PC-9 (cell line): ENCODE data around the gene ARID5B. TPM values are rescaled to one million over a fixed set of nuclear protein-coding genes. Genes with fewer than 3 reads are reported as not detected.
"Not testable (repeated sequence)": the region's sequence is repeated elsewhere in the genome, so short reads cannot be mapped to it uniquely, and the experiment has no call there.

Source experiments
- BruUV-seq: library from RNA; stranded (reverse); fragments of 400-500 nt; replicated peaks from 2 replicates; lab custom pipeline; 2021; lab: Mats Ljungman, UMichigan
- CTCF ChIA-PET: fragments of 300-600 bp; sonication (Branson Sonifier 250); formaldehyde crosslinking; loops from one replicate; lab custom pipeline; 2022; ENCODE audit warnings: antibody characterized with exemption; lab: Charles Lee
- POLR2A ChIA-PET: fragments of 300-600 bp; sonication (Branson Sonifier 250); formaldehyde crosslinking; loops from one replicate; lab custom pipeline; 2022; ENCODE audit warnings: antibody characterized with exemption; ENCODE audit not compliant: unreplicated experiment; lab: Charles Lee
- DNase-seq, 2 experiments: peaks; one replicate each; pipeline versions ENCODE4 v3.0.0 to v3.0.0-alpha.2; 2015 to 2022; ENCODE audit warnings: mixed read lengths in 1 of 2
- H2AFZ ChIP-seq: fragments of 200-600 bp; sonication (generic); 2 replicates; pipeline ENCODE4 v1.8.1; 2017; ENCODE audit warnings: antibody characterized with exemption
- H3F3A ChIP-seq: fragments of 200-600 bp; sonication (generic); 2 replicates; pipeline ENCODE4 v1.8.1; 2017; ENCODE audit warnings: antibody characterized with exemption, mild to moderate bottlenecking, low read depth; ENCODE audit not compliant: insufficient read depth
- H3K27ac ChIP-seq: fragments of 200-600 bp; sonication (generic); 2 replicates; pipeline ENCODE4 v1.6.1; 2016; ENCODE audit warnings: mixed run types
- H3K27me3 ChIP-seq: fragments of 200-600 bp; sonication (generic); 2 replicates; pipeline ENCODE4 v1.6.1; 2016; ENCODE audit warnings: low read depth, mixed run types; ENCODE audit not compliant: insufficient read depth
- H3K36me3 ChIP-seq: fragments of 200-600 bp; sonication (generic); 2 replicates; pipeline ENCODE4 v1.6.1; 2016; ENCODE audit warnings: low read depth, mixed run types
- H3K4me1 ChIP-seq: fragments of 200-600 bp; sonication (generic); replicated peaks from 2 replicates; pipeline ENCODE4 v1.6.1; 2016; ENCODE audit warnings: mixed run types; ENCODE audit not compliant: insufficient read depth
- H3K4me2 ChIP-seq: fragments of 200-600 bp; sonication (generic); 2 replicates; pipeline ENCODE4 v1.6.1; 2017; ENCODE audit warnings: mixed run types
- H3K4me3 ChIP-seq: fragments of 200-600 bp; sonication (generic); 2 replicates; pipeline ENCODE4 v1.6.1; 2016; ENCODE audit warnings: mixed run types
- H3K79me2 ChIP-seq: fragments of 200-600 bp; sonication (generic); 2 replicates; pipeline ENCODE4 v1.6.1; 2017; ENCODE audit warnings: low read depth, mixed run types
- H3K9me2 ChIP-seq: fragments of 200-600 bp; sonication (generic); 2 replicates; pipeline ENCODE4 v1.8.1; 2017; ENCODE audit warnings: mild to moderate bottlenecking; ENCODE audit not compliant: insufficient read depth
- H3K9me3 ChIP-seq: fragments of 200-600 bp; sonication (generic); 2 replicates; pipeline ENCODE4 v1.8.1; 2016; ENCODE audit warnings: low read depth; ENCODE audit not compliant: insufficient read depth
- H4K20me1 ChIP-seq: fragments of 200-600 bp; sonication (generic); 2 replicates; pipeline ENCODE4 v1.8.1; 2017; ENCODE audit not compliant: insufficient read depth
- CTCF ChIP-seq: fragments of 200-600 bp; sonication (generic); conservative IDR thresholded peaks from 2 replicates; pipeline ENCODE4 v1.6.1; 2017; ENCODE audit warnings: mixed run types, antibody characterized with exemption, mild to moderate bottlenecking, moderate library complexity
- EZH2 ChIP-seq: fragments of 200-600 bp; sonication (generic); IDR thresholded peaks from 2 replicates; pipeline ENCODE4 v1.8.0; 2017; ENCODE audit warnings: antibody characterized with exemption, low read depth
- intact Hi-C: fragments of 100-400 bp; cut with micrococcal nuclease; formaldehyde crosslinking; loops from one replicate; pipeline ENCODE4 v1.10.0; 2022; ENCODE audit not compliant: unreplicated experiment
- total RNA-seq: library from RNA; stranded (reverse); gene quantifications from 2 replicates; pipeline ENCODE4 v1.2.3, GENCODE V29; 2021

The ARID5B gene
- total RNA-seq, 1 experiment from 2014 or later = 7.4 TPM

DNA sequence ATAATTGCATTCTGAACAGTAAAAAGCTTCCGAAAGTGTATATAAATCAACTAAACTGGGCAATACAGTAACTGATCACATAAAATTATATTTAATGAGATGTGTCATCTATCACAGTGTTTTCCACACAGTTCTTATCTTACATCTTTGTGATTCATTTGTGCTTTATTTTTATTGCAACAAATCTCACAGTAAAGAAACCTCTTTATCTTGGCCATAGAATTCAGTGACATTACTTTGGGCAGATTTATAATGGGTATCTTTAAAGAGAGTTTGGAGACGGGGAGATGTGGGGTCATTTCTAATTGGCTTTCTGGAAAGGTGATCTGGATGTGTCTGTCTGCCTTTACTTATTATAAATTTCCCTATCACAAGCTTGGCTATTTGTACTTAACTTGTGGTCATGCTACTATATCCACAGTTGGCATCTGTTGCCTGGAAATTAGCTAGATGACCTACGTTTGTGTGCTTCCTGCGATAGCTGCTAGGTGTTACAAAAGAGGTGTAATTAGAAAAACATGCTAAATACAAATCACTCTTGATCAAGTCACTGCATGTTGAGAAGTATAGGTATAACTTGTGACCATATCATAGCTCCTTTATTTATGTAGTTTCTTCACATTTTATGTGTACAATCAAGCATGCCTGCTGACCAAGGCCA, 123.8 kb downstream of the ARID5B start:
- CTCF ChIA-PET = no interaction called here
- H3K9me2 ChIP-seq = no peaks in the 10 kb centered on the region
- no peak overlapping the region for H3K27ac ChIP-seq
- TF ChIP-seq CTCF (no peak), EZH2 (no peak)
- peaks cover 6% of the 10 kb centered on the region; the same call in 1 of the 2 replicates for H3F3A ChIP-seq
- DNase-seq = no peak
- H2AFZ ChIP-seq = no peak overlapping the region
- H3K4me1 ChIP-seq = peaks cover 28% of the 10 kb centered on the region
- POLR2A ChIA-PET = no interaction called here
- no peaks in the 10 kb centered on the region for H3K36me3 ChIP-seq
- intact Hi-C loops = no loop called here
- H3K4me3 ChIP-seq = no peak overlapping the region
- H3K27me3 ChIP-seq = no peaks in the 10 kb centered on the region
- H3K9me3 ChIP-seq = no peaks in the 10 kb centered on the region
- no peak overlapping the region for H3K4me2 ChIP-seq
- H4K20me1 ChIP-seq = no peaks in the 10 kb centered on the region
- H3K79me2 ChIP-seq = no peaks in the 10 kb centered on the region
- no TSS peak for BruUV-seq

- Histone ChIP-seq H4K20me1 (no peaks in the 10 kb centered on the region), H2AFZ (no peak overlapping the region), H3K36me3 (no peaks in the 10 kb centered on the region), H3K79me2 (no peaks in the 10 kb centered on the region), H3K4me2 (no peak overlapping the region), H3F3A (peaks cover 6% of the 10 kb centered on the region; the same call in 1 of the 2 replicates), H3K4me1 (peaks cover 28% of the 10 kb centered on the region), H3K4me3 (no peak overlapping the region), H3K9me2 (no peaks in the 10 kb centered on the region), H3K27ac (no peak overlapping the region), H3K9me3 (no peaks in the 10 kb centered on the region), H3K27me3 (no peaks in the 10 kb centered on the region)
- no peak for TF ChIP-seq EZH2
- intact Hi-C loops = no loop called here
- no TSS peak for BruUV-seq
- POLR2A ChIA-PET = interaction anchor here (0.6 kb wide), 1 partner anchor 89 kb away, joined by 3 read pairs; no protein-coding TSS in a partner anchor
- CTCF ChIA-PET = no interaction called here
- peak in 1 of 2 experiments; percentile 66 for DNase-seq
These were observed 124.7 kb downstream of the ARID5B start for GRCh38 chr10:62025901-62026879.

DNA sequence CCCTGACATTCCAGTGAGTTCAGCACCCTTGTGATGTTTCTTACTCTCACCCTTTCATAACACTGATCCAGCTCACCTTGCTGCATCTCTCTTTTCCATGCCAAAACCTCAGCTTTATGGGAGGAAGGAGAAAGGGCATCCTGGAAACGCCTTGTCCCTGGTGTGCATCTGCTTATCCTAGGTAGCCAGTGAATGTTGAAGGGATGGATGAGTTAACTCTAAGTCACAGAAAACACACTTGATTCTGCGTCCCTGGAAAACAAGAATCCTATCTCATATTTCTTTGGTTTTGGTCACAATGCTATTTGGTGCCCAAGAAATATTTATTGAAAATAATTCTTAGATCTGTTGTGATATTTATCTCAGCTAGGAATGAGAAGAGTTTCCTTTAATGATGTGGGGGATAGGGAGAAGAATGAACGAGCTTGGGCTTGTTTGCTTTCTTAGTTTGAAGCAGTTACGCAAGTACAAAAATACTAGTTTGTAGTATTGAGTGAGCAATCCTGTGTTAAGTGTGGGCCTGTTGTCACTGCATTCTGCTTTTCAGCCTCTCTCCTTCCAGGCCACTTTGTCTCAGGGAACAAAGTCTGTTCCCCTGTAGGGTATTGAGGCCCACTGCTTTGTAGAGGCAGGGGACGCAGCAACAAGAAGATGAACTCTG, 126.5 kb downstream of the ARID5B start:
- Histone ChIP-seq H3F3A (peaks cover 6% of the 10 kb centered on the region; the same call in 1 of the 2 replicates), H2AFZ (no peak overlapping the region), H3K79me2 (no peaks in the 10 kb centered on the region), H3K4me3 (no peak overlapping the region), H3K9me2 (no peaks in the 10 kb centered on the region), H3K36me3 (no peaks in the 10 kb centered on the region), H3K9me3 (no peaks in the 10 kb centered on the region), H3K27me3 (no peaks in the 10 kb centered on the region), H3K4me1 (peaks cover 28% of the 10 kb centered on the region), H4K20me1 (no peaks in the 10 kb centered on the region), H3K4me2 (no peak overlapping the region), H3K27ac (no peak overlapping the region)
- peak in 1 of 2 experiments; percentile 39 for DNase-seq
- intact Hi-C loops = no loop called here
- no peak for TF ChIP-seq CTCF
- TF ChIP-seq EZH2 = no peak
- ChIA-PET CTCF (no interaction called here), POLR2A (interaction anchor here (0.6 kb wide), 1 partner anchor 185 kb away, joined by 8 read pairs; no protein-coding TSS in a partner anchor)
- BruUV-seq = no TSS peak

DNA sequence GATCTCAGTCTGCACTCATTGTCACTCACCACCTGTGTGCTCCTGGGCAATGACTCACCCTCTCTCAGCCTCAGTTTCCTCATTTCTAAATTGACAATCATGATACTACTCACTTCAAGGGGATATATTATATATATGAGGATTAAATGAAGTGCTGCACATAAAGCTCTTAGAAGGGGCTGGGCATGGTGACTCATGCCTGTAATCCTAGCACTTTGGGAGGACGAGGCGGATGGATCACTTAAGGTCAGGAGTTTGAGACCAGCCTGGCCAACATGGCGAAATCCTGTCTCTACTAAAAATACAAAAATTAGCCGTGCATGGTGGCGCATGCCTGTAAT, 127.0 kb downstream of the ARID5B start:
- H3K4me2 ChIP-seq, intact Hi-C loops, BruUV-seq, CTCF ChIA-PET, H2AFZ ChIP-seq, H3K36me3 ChIP-seq, H3K79me2 ChIP-seq, DNase-seq, H4K20me1 ChIP-seq, H3K27ac ChIP-seq, H3K4me3 ChIP-seq, H3F3A ChIP-seq, H3K9me3 ChIP-seq, H3K27me3 ChIP-seq, POLR2A ChIA-PET, H3K9me2 ChIP-seq: not testable (repeated sequence)
- peaks cover 28% of the 10 kb centered on the region for H3K4me1 ChIP-seq
